HG02759 (cell line): ENCODE measurements around the gene PTGS2.
A peak's percentile ranks its signal among the peaks of the same experiment; 100 is the strongest.
"Not testable (repeated sequence)": the region's sequence is repeated elsewhere in the genome, so short reads cannot be mapped to it uniquely, and the experiment has no call there.

ENCODE experiments used
- ATAC-seq: cut with Tn5 transposase; IDR thresholded peaks from one replicate; pipeline ENCODE4 v1.9.1; 2021; ENCODE audit warnings: mild to moderate bottlenecking, moderate library complexity; ENCODE audit not compliant: unreplicated experiment

Gene PTGS2

DNA sequence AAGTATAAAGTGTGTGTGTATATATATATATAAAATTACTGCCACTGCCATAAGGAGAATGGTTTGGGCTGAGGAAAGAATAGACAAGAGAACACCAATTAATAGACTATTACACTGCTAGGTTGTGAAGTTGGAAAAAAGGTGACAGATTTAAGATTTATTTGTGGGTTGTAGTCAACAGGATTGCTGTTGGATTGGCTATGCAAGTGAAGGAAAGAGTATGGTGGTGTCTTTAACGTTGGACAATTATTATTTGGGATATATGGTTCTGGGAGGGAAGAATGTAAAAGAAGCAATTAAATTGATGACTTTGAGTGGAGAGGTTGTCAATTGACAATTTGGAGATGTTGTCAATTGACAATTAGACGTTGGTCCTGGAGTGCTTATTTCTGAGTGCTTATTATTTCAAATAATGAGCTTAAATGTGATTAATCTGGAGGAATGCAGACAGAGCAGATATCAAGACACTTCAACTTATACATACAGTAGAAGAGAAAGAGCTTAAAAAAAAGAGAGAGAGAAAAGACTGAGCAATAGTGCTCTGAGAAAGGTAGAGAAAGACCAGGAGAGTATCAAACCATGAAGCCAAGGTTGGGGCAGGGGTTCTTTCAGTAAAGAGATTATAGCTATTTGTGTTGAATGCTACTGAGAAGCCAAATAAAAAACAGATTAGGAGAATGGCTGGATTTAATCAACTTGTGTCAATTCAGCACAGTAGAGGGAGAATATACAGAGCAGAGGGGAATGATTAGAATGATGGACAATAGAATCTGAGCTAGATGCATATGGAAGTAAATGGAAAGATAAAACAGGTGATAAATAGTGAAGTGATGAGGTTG is 9.7 kb downstream of the PTGS2 start:
- ATAC-seq: no peak

- ATAC-seq: not testable (repeated sequence)
These were observed 10.4 kb downstream of the PTGS2 start for GRCh38 chr1:186669784-186670183.

DNA sequence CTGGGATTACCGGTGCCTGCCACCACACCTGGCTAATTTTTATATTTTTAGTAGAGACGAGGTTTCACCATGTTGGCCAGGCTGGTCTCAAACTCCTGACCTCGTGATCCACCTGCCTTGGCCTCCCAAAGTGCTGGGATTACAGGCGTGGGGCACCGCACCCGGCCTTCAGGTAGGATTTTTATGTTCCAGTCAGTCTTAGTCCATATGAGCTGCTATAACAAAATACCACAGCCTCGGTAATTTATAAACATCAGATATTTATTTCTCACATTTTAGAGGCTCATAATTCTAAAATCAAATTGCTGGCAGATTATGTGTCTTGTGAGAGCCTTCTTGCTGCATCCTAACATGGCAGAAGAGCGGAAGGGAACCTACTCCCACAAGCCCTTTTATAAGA is 16.0 kb downstream of the PTGS2 start:
- not testable (repeated sequence) for ATAC-seq

GRCh38 chr1:186662752-186663151 is 17.5 kb downstream of the PTGS2 start:
- no peak for ATAC-seq

GRCh38 chr1:186659890-186660341 is 20.3 kb downstream of the PTGS2 start:
- ATAC-seq: no peak

- ATAC-seq: no peak
These were observed 21.2 kb downstream of the PTGS2 start for GRCh38 chr1:186658999-186659398.

DNA sequence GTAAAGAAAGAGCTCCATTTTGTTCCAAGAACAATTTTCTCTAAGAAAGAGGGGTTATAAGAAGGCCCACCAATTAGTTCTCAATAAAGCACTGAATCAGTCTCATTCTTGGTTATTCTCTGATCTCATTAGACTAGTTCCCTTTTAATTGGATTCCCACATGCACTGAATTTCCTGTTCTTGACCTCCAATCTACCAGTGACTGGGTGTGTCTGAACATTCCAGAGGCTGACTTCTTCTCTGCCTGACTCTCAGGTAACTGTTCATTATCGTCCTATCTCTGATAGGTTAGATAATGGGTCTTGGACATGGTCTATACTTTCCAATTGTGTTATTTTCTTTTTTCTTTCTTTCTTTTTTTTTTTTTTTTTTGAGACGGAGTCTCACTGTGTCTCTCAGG is 22.7 kb downstream of the PTGS2 start:
- ATAC-seq: no peak

GRCh38 chr1:186655876-186656275 is 24.3 kb downstream of the PTGS2 start:
- ATAC-seq: no peak

GRCh38 chr1:186654741-186655140 is 25.5 kb downstream of the PTGS2 start:
- no peak for ATAC-seq

DNA sequence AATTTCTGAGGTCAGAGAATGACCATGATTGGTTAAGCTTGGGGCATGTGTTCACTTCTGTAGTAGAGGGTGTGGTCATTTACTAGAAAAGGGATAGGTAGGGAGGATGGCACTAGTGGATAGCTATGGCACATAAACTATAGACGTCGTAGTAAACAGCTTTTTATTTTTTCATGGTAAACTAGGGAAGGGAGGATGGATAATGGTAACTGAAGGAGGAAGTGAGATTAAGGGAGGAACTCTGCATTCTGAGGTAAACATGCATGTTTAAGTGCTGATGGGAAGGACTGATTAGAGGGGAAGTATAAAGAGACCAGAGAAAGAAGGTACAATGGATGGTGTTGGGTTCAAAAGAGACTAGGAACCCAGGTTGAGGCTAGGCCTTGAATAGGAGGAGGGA is 26.9 kb downstream of the PTGS2 start:
- ATAC-seq: no peak

GRCh38 chr1:186648613-186649012 is 31.6 kb downstream of the PTGS2 start:
- no peak for ATAC-seq

GRCh38 chr1:186647985-186648384 is 32.2 kb downstream of the PTGS2 start:
- ATAC-seq: not testable (repeated sequence)

DNA sequence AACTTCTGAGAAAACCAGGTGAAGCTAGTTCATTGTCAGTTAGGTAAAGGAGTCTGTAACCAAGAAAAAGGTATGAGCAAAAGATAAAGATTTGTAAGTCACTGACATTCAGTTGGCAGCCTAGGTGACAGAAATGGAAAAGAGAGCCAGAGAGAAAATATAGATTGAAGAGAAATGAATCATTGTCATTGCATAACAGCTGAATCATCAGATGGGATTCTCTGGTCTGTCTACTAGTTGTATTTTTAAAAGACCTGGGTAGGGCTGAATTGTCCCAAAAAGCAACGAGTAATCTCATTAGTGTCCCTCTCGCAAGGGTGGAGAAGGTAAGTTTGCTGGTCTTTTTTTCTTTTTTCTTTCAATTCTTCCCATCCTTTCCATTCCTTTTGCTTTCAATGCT is 36.6 kb downstream of the PTGS2 start:
- ATAC-seq: no peak

- ATAC-seq: not testable (repeated sequence)
These were observed 42.7 kb downstream of the PTGS2 start for GRCh38 chr1:186637567-186637966.

DNA sequence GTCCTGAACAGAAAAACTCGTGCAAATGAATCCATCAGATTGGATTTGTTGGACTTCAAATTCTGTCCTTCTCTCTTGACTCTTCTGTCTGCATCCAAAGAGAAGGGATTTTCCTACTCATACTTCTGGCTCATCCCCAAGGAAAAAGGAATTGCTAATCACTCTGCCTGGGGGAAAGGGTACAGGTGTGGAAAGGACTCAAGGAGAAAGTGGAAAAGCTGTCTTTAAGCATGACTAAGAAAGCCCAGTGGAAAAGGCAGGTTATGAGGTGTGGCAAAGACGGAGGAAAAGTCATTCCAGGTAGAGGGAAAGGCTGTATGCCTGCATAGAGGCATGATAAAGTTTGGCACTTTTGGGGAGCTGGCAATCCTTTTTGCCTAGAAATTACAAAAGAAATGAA is 43.4 kb downstream of the PTGS2 start:
- ATAC-seq: no peak

GRCh38 chr1:186634511-186634910 is 45.7 kb downstream of the PTGS2 start:
- ATAC-seq: no peak

DNA sequence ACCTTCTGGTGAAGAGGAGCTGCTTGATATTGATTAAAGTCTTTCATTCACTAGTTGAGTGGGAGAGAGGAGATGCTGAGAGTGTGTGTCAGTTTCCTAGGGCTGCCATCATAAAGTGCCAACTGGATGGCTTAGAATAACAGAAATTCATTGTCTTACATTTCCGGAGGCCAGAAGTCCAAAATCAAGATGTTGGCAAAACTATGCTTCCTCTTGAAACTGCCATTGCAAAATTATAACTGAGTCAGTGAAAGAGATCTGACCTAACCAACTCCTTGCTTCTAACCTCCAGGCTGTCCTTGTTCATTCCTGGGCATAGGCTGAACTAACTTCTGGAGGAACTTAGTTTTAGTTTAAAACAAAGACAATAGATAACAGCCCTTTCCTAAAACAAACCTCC is 47.1 kb downstream of the PTGS2 start:
- no peak for ATAC-seq

- no peak for ATAC-seq
These were observed 50.9 kb downstream of the PTGS2 start for GRCh38 chr1:186629341-186629740.

- peak; percentile 48 for ATAC-seq
These were observed 51.3 kb downstream of the PTGS2 start for GRCh38 chr1:186628910-186629309.

DNA sequence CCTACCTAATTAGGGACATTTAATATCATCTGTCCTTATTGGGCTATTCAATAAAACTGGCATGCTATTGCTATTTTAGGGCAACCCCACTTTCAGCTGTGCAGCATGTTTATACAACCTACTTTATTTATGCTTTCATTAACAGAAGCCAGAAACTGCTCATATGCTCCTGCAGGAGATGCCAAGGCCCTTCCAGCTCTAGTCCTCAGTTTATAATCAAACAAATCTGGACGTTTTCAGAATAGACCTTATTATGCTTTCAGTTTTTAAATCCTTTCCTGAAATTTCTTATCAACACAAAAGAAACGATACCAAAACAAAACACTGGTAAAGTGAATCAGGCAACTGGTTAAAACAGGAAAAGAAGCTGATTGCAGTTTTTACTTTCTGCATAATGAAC is 53.2 kb downstream of the PTGS2 start:
- ATAC-seq: no peak

DNA sequence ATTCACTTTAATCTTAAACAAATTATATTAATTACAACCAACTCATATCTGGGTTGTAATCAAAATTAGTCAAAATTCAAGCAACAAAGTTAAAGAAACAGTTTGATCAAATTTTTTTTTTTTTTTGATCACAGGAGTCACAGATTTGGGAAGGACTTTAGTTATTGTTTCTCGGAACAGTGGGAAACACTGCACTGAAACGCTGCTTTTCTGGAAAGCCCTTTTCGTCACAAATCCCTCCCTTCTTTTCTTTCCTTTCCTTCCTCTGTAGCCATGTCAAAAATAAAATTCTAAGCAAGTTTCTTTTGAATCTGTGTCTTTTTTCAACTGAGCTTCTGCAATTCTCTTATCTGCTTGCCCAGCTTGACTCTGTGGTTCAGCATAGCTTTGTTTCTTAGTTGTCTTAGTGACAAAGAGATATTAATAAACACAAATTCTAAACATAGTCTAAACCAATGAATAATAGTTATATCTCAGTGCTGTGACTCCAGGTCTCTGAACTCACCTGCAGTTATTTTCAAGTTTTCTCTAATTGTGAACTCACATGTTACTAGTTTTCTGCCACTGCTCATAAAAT is 53.8 kb downstream of the PTGS2 start:
- ATAC-seq: no peak

- no peak for ATAC-seq
These were observed 56.7 kb downstream of the PTGS2 start for GRCh38 chr1:186623551-186623950.
